ENCODE data around the gene MAPK8. TPM values are rescaled to one million over a fixed set of nuclear protein-coding genes. Genes with fewer than 3 reads are reported as not detected.

MAPK8 gene
- total and polyA plus RNA-seq, 12 donors = 7.4 to 41.9 (median 30.0) TPM

DNA sequence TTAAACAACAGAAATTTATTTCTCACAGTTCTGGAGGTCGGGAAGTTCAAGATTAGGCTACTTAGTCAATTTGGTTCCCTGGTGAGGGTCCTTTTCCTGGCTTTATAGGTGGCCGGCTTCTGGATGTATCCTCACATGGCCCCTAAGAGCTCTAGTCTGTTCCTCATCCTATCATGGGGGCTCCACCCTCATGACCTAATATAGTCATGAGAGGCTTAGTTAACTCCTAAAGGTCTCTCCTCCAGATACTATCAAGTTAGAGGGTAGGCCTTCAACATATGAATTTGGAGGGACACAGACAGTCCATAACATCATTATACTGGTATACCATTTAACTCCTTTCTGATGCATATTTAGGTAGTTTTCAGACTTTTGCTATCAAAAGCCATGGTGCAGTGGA is 7.6 kb downstream of the MAPK8 start:
- Histone ChIP-seq H3K27me3 (no peaks in the 10 kb centered on the region), H3K36me3 (no peaks in the 10 kb centered on the region), H3K27ac (no peak overlapping the region), H3K9me3 (no peaks in the 10 kb centered on the region), H3K4me3 (no peak overlapping the region), H3K4me1 (peaks cover 0 to 42% (median 19%) of the 10 kb centered on the region in 9 donors)
- DNase-seq = no peak
- TF ChIP-seq, protein P1, sequence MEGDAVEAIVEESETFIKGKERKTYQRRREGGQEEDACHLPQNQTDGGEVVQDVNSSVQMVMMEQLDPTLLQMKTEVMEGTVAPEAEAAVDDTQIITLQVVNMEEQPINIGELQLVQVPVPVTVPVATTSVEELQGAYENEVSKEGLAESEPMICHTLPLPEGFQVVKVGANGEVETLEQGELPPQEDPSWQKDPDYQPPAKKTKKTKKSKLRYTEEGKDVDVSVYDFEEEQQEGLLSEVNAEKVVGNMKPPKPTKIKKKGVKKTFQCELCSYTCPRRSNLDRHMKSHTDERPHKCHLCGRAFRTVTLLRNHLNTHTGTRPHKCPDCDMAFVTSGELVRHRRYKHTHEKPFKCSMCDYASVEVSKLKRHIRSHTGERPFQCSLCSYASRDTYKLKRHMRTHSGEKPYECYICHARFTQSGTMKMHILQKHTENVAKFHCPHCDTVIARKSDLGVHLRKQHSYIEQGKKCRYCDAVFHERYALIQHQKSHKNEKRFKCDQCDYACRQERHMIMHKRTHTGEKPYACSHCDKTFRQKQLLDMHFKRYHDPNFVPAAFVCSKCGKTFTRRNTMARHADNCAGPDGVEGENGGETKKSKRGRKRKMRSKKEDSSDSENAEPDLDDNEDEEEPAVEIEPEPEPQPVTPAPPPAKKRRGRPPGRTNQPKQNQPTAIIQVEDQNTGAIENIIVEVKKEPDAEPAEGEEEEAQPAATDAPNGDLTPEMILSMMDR (IDR thresholded peaks at IDR 0.05) = no peak
- intact Hi-C loops (cut with DNase I) = no loop called here
- peak in 2 of 8 donors; percentile 29 to 34 for ATAC-seq
- WGBS, 2 donors = 90 to 92% methylated on average over 2 of the region's 2 CpGs

DNA sequence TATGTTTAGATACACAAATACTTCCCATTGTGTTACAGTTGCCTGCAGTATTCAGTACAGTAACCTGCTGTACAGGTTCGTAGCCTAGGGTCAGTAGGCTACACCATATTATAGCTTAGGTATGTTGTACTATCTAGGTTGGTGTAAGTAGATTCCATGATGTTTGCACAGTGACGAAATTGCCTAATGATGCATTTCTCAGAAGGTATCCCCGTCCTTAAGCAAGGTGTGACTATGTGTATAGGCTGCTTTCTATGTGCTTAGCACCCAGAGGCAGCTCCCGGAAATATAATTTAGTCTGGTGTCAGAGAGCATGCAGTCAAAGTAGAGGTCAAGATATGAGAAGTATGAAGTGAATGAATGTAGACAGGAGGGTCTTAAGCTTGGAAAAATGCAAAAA is 9.8 kb downstream of the MAPK8 start:
- Histone ChIP-seq H3K27me3 (no peaks in the 10 kb centered on the region), H3K36me3 (no peaks in the 10 kb centered on the region), H3K27ac (no peak overlapping the region), H3K9me3 (no peaks in the 10 kb centered on the region), H3K4me1 (peaks cover 0 to 20% (median 6%) of the 10 kb centered on the region in 9 donors), H3K4me3 (no peak overlapping the region)
- DNase-seq (no peak), ATAC-seq (no peak)
- 82 to 87% methylated on average over 4 of the region's 4 CpGs for WGBS, 2 donors
- TF ChIP-seq, protein P1 (IDR thresholded peaks at IDR 0.05) = no peak
- intact Hi-C loops (cut with DNase I) = no loop called here

DNA sequence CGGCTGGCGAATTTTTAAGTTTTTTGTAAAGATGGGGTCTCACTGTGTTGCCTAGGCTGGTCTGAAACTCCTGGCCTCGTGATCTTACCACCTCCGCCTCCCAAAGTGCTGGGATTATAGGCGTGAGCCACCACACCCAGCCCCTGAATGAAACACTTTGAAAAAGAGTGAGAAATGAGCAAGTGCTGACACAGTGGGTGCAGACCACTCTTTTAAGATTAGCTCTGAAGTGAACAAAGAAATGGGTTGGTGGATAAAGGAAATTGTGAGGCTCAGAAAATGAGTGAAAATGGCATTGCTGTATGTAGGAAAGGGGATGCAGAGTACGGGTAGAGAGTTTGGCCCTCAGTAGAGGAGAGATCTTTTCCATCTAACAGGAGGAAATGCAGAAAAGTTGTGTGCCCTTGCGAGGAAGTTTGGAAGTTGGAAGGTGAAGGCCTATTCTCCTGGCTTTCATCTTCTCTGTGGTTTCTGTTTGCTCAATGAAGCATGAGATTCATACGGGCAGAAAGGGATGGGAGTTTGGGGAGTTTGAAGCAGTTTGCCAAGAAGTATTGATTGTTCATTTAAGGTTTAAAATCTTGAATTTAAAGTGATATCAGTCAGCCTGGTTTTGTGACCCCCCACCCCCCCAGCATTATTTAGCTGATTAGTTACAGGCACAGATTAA is 11.0 kb downstream of the MAPK8 start:
- Histone ChIP-seq H3K4me1 (peaks cover 0 to 29% (median 11%) of the 10 kb centered on the region in 9 donors), H3K27ac (no peak overlapping the region), H3K27me3 (no peaks in the 10 kb centered on the region), H3K4me3 (no peak overlapping the region), H3K36me3 (no peaks in the 10 kb centered on the region), H3K9me3 (no peaks in the 10 kb centered on the region)
- DNase-seq (no peak), ATAC-seq (no peak)
- WGBS, 2 donors = 81 to 88% methylated on average over 8 of the region's 8 CpGs
- intact Hi-C loops (cut with DNase I) = no loop called here
- TF ChIP-seq, protein P1 (IDR thresholded peaks at IDR 0.05) = no peak

DNA sequence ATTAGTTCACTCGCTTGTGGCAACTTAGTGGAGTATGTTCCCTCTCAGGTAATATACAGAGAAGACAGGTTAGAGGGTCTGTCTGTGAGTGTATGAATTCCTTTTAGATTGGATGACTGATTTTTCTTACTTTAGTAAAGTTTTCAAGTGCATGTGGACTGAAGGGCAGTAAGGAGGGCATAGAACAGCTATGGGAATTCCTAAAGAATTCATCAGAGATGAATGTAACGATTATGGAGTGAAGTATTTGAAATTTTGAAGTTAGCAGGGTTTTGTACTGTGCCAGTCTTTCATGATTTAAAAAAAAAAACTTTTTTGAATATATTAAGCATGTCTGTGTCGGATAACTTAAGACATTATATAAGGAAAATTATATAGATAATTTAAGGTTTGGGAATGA is 15.5 kb downstream of the MAPK8 start:
- ATAC-seq (no peak), DNase-seq (no peak)
- no peaks in the 10 kb centered on the region for H3K27me3 ChIP-seq
- intact Hi-C loops (cut with DNase I) = loop anchor here in 1 of 10 donors (10.0 kb wide), 1 partner anchor 93 kb away; no protein-coding TSS in a partner anchor
- TF ChIP-seq, protein P1 (IDR thresholded peaks at IDR 0.05) = no peak
- H3K36me3 ChIP-seq = no peaks in the 10 kb centered on the region
- 94 to 95% methylated on average over 3 of the region's 3 CpGs for WGBS, 2 donors
- peaks cover 0 to 20% (median 7%) of the 10 kb centered on the region in 9 donors for H3K4me1 ChIP-seq
- H3K27ac ChIP-seq = no peak overlapping the region
- no peaks in the 10 kb centered on the region for H3K9me3 ChIP-seq
- H3K4me3 ChIP-seq = no peak overlapping the region
